ENCODE results near the gene TRIM22. TPM values are rescaled to one million over a fixed set of nuclear protein-coding genes. Genes with fewer than 3 reads are reported as not detected.
"Not testable (repeated sequence)": the region's sequence is repeated elsewhere in the genome, so short reads cannot be mapped to it uniquely, and the experiment has no call there.

The TRIM22 gene
- total RNA-seq, 1 donor from 2014 or later: 32.7 TPM

- peak within 1 kb of the TSS; percentile 97 for H3K27ac ChIP-seq
- H3K27me3 ChIP-seq: no peaks in the 10 kb centered on the region
- H3K4me3 ChIP-seq: peak within 1 kb of the TSS; percentile 49 to 53
- peaks cover 0 to 5% of the 10 kb centered on the region in 2 donors for H3K36me3 ChIP-seq
- TF ChIP-seq CTCF (IDR thresholded peaks at IDR 0.05) (peak; percentile 28 to 64 (median 46)), POLR2A (IDR thresholded peaks at IDR 0.05) (peak in 1 of 2 donors; percentile 49), POLR2AphosphoS5 (IDR thresholded peaks at IDR 0.05; ENCODE audit: insufficient read depth in 1 of 2, low read depth in 1 of 2) (peak; percentile 49 to 99)
- no peaks in the 10 kb centered on the region for H3K9me3 ChIP-seq
- intact Hi-C loops (cut with DNase I): no loop called here
- DNase-seq (ENCODE audit: extremely low spot score in 2 of 2): peak in 1 of 2 donors; percentile 97
- H3K4me1 ChIP-seq: peaks cover 29% of the 10 kb centered on the region
Measured at GRCh38 chr11:5684646-5685362, 4.8 kb upstream of the TRIM22 start, which contains the start of gene TRIM5. Gene TRIM5 (minus strand): TSS chr11:5685074. CDS start chr11:5680177, 4,897 bp downstream.

- no peak for DNase-seq (ENCODE audit: extremely low spot score in 2 of 2)
- Histone ChIP-seq H3K27ac (no peak overlapping the region), H3K36me3 (no peaks in the 10 kb centered on the region), H3K9me3 (no peaks in the 10 kb centered on the region), H3K4me3 (no peak overlapping the region), H3K4me1 (peaks cover 35% of the 10 kb centered on the region), H3K27me3 (no peaks in the 10 kb centered on the region)
- intact Hi-C loops (cut with DNase I): no loop called here
- TF ChIP-seq CTCF (IDR thresholded peaks at IDR 0.05) (no peak), POLR2AphosphoS5 (IDR thresholded peaks at IDR 0.05; ENCODE audit: insufficient read depth in 1 of 2, low read depth in 1 of 2) (no peak), POLR2A (IDR thresholded peaks at IDR 0.05) (no peak)
Measured at GRCh38 chr11:5686426-5686825, 3.2 kb upstream of the TRIM22 start.

DNA sequence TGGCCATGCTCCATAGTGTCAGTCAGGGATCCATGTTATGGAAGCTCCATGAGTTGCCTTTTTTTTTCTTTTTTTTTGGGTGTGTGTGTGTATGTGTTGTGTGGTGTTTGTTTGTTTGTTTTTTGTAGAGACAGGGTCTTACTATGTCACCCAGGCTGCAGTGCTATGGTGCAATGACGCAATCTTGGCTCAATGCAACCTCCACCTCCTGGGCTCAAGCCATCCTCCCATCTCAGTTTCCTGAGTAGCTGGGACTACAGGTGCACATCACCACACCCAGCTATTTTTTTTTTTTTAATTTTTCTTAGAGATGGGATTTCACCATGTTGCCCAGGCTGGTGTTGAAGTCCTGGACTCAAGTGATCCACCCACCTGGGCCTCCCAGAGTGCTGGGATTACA is 1.1 kb upstream of the TRIM22 start:
- Histone ChIP-seq H3K27ac (peak overlapping the region; percentile 75), H3K27me3 (no peaks in the 10 kb centered on the region), H3K4me3 (no peak overlapping the region), H3K9me3 (no peaks in the 10 kb centered on the region), H3K4me1 (peaks cover 40% of the 10 kb centered on the region), H3K36me3 (no peaks in the 10 kb centered on the region)
- no peak for DNase-seq (ENCODE audit: extremely low spot score in 2 of 2)
- intact Hi-C loops (cut with DNase I): no loop called here
- TF ChIP-seq POLR2AphosphoS5 (IDR thresholded peaks at IDR 0.05; ENCODE audit: insufficient read depth in 1 of 2, low read depth in 1 of 2) (no peak), POLR2A (IDR thresholded peaks at IDR 0.05) (no peak), CTCF (IDR thresholded peaks at IDR 0.05) (no peak)

DNA sequence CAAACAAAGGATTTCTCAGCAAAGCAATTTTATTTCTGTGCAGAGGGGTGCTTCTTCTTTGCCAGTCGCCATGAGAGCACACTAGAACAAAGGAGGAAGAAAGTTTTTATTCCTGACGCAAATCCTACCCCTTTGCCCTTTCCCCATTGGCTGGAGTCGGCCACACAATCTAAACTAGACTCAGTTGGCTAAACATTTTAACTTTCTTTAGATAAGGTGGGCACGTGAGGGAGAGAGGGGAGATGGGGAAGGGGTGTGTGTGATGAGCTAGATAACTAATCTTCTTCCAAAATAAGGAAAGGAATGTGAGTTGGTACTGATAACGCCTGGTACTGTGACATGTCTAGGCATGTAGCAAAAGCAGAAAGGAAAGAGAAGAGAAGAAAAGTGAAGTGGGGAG is 626 bp downstream of the TRIM22 start:
- peaks cover 43% of the 10 kb centered on the region for H3K4me1 ChIP-seq
- DNase-seq (ENCODE audit: extremely low spot score in 2 of 2): no peak
- H3K9me3 ChIP-seq: no peaks in the 10 kb centered on the region
- H3K27me3 ChIP-seq: no peaks in the 10 kb centered on the region
- no peak for TF ChIP-seq CTCF (IDR thresholded peaks at IDR 0.05)
- TF ChIP-seq POLR2AphosphoS5 (IDR thresholded peaks at IDR 0.05; ENCODE audit: insufficient read depth in 1 of 2, low read depth in 1 of 2): no peak
- TF ChIP-seq POLR2A (IDR thresholded peaks at IDR 0.05): no peak
- H3K4me3 ChIP-seq: peak overlapping the region; percentile 36 to 40
- H3K27ac ChIP-seq: peak overlapping the region; percentile 75
- intact Hi-C loops (cut with DNase I): no loop called here
- no peaks in the 10 kb centered on the region for H3K36me3 ChIP-seq

- no peaks in the 10 kb centered on the region for H3K27me3 ChIP-seq
- DNase-seq (ENCODE audit: extremely low spot score in 2 of 2): no peak
- peak overlapping the region; percentile 36 to 40 for H3K4me3 ChIP-seq
- no peaks in the 10 kb centered on the region for H3K9me3 ChIP-seq
- H3K27ac ChIP-seq: peak overlapping the region; percentile 75
- TF ChIP-seq POLR2AphosphoS5 (IDR thresholded peaks at IDR 0.05; ENCODE audit: insufficient read depth in 1 of 2, low read depth in 1 of 2) (peak in 1 of 2 donors; percentile 36), POLR2A (IDR thresholded peaks at IDR 0.05) (no peak)
- intact Hi-C loops (cut with DNase I): no loop called here
- peaks cover 44% of the 10 kb centered on the region for H3K4me1 ChIP-seq
- H3K36me3 ChIP-seq: no peaks in the 10 kb centered on the region
Measured at GRCh38 chr11:5690736-5691135, 1.1 kb downstream of the TRIM22 start.

- intact Hi-C loops (cut with DNase I); H3K27me3 ChIP-seq; H3K36me3 ChIP-seq; DNase-seq (ENCODE audit: extremely low spot score in 2 of 2); H3K9me3 ChIP-seq: not testable (repeated sequence)
- Histone ChIP-seq H3K4me3 (peak overlapping the region; percentile 36 to 40), H3K27ac (peak overlapping the region; percentile 75), H3K4me1 (peaks cover 44% of the 10 kb centered on the region)
Measured at GRCh38 chr11:5691238-5691963, 1.8 kb downstream of the TRIM22 start.

Data from vagina (tissue), 2 donors.